Measurements from ENCODE around the gene TMEM18.

- TF ChIP-seq CTCF (IDR thresholded peaks at IDR 0.05), result no peak
- TF ChIP-seq POLR2A (IDR thresholded peaks at IDR 0.05), result no peak
Observed at GRCh38 chr2:720842-721241, 43.6 kb upstream of the TMEM18 start.

Data from heart left ventricle (tissue), 13 donors.